Measurements from ENCODE around the gene COX7A2L. TPM values are rescaled to one million over a fixed set of nuclear protein-coding genes. Genes with fewer than 3 reads are reported as not detected.

Gene COX7A2L
- total RNA-seq, 1 donor = 181 TPM

DNA sequence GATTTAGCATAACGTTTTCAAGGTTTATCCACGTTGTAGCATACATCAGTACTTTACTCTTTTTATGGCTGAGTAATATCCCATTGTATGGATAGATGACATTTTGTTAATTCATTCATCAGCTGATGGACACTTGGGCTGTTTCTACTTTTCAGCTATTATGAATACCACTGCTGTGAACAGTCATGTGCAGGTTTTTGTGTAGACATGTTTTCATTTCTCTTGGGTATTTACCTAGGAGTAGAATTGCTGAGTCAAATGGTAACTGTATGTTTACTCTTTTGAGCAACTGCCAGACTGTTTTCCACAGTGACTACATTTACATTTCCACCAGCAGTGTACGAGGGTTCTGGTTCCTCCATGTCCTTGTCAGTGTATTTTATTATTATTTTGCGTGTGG lies 33.9 kb downstream of the COX7A2L start:
- no peak overlapping the region for H3K4me3 ChIP-seq (ENCODE audit: low read depth, low read length)
- TF ChIP-seq, protein P1, sequence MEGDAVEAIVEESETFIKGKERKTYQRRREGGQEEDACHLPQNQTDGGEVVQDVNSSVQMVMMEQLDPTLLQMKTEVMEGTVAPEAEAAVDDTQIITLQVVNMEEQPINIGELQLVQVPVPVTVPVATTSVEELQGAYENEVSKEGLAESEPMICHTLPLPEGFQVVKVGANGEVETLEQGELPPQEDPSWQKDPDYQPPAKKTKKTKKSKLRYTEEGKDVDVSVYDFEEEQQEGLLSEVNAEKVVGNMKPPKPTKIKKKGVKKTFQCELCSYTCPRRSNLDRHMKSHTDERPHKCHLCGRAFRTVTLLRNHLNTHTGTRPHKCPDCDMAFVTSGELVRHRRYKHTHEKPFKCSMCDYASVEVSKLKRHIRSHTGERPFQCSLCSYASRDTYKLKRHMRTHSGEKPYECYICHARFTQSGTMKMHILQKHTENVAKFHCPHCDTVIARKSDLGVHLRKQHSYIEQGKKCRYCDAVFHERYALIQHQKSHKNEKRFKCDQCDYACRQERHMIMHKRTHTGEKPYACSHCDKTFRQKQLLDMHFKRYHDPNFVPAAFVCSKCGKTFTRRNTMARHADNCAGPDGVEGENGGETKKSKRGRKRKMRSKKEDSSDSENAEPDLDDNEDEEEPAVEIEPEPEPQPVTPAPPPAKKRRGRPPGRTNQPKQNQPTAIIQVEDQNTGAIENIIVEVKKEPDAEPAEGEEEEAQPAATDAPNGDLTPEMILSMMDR (IDR thresholded peaks at IDR 0.05; ENCODE audit: insufficient read depth, low read length) = no peak
- no peak for DNase-seq (ENCODE audit: low read depth)

DNA sequence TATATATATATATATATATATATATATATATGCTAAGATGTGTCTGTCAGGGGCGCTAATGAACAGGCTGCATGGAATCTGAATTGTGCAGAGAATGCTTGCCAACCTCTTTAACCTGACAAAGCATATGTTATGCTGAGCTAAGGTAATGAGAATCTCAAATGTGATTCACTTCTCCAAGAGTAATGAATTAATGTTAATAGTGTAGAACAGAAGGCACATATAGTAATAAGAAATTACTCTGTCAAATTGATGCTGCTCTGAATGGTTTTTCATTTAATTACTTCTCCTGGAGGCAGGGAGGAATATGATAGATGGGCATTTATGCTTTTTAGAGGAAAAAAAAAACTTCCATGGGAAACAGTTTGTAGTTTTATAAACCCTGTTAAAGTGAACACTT lies 35.4 kb downstream of the COX7A2L start:
- no peak for DNase-seq (ENCODE audit: low read depth)
- TF ChIP-seq, protein P1 (IDR thresholded peaks at IDR 0.05; ENCODE audit: insufficient read depth, low read length) = no peak
- no peak overlapping the region for H3K4me3 ChIP-seq (ENCODE audit: low read depth, low read length)

DNA sequence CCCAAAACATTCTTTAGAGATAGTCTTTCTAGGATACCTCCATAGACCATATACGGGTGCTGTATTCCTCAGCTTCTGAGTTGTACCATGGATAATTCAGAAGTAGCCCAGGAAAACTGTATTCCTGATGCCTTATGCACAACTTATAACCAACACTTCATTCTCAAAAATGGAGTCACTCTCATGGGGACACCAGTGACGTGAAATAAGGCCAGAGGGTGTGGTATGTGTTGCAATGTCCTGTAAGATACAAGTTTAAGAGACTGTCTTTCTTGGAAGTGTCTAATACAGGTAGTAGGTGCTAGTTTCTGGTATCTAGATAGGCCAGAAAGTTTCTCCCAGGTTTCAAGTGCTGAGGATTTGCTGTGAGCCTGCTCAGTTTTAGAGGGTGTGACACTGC lies 36.1 kb downstream of the COX7A2L start:
- H3K4me3 ChIP-seq (ENCODE audit: low read depth, low read length) = no peak overlapping the region
- DNase-seq (ENCODE audit: low read depth) = no peak
- TF ChIP-seq, protein P1 (IDR thresholded peaks at IDR 0.05; ENCODE audit: insufficient read depth, low read length) = no peak

DNA sequence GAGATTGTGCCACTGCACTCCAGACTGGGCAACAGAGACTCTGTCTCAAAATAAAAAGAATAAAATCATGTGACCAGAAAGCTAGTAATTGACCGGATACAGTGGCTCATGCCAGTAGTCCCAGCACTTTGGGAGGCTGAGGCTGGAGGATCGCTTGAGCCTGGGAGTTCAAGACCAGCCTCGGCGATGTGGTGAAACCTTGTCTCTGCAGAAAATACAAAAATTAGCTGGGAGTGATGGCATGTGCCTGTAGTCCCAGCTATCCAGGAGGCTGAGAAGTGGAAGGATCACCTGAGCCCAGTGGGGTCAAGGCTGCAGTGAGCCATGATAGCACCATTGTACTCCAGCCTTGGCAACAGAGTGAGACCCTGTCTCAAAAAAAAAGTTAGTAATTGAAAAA lies 36.8 kb downstream of the COX7A2L start:
- TF ChIP-seq, protein P1 (IDR thresholded peaks at IDR 0.05; ENCODE audit: insufficient read depth, low read length) = no peak
- no peak for DNase-seq (ENCODE audit: low read depth)
- H3K4me3 ChIP-seq (ENCODE audit: low read depth, low read length) = no peak overlapping the region

DNA sequence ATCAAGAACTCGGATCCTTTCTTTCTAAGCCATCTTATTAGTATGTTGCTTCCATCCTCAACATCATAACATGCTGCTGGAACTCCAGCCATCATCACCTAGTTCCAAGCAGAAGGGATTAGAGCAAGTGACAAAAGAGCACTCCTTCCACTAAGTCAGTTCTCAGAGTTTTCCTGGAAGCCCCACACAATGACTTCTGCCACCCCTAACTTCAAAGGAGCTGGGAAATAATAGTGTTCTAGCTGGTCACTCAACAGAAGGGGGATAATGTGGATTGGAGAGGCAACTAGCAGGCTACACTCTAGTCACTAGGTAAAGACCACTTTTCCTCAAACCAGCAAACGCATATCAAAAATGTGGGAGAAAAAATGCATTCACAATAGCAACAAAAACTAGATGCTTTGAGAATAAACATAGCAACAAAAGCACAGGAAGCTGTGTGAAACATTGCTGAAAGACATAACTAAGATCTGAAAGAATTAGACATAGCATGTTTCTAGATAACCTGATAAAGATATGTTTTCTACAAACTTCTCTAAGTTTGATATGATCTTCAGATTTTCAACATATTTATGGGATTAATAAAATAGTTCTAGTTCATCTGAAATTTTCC lies 39.5 kb downstream of the COX7A2L start:
- DNase-seq (ENCODE audit: low read depth) = no peak
- TF ChIP-seq, protein P1 (IDR thresholded peaks at IDR 0.05; ENCODE audit: insufficient read depth, low read length) = no peak
- no peak overlapping the region for H3K4me3 ChIP-seq (ENCODE audit: low read depth, low read length)

DNA sequence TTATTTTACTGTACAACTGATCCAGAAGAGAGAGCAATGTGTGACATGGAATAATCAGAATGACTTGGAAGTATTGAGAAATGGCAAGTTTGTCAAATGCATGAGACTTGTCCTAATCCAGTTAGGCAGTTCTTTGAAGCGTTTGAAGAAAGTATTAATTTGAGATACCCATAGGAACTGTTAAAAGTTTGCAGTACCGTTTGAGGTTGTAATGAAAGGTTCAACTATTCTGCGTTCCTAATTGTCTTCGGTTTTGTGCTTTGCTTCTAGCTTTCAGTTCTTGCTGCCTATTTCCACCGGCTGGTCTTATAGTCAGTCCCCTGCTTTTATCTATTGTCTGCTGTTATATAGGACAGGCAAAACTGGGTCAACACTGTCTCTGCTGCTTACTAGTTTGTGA lies 41.8 kb downstream of the COX7A2L start:
- H3K4me3 ChIP-seq (ENCODE audit: low read depth, low read length) = no peak overlapping the region
- no peak for DNase-seq (ENCODE audit: low read depth)
- TF ChIP-seq, protein P1 (IDR thresholded peaks at IDR 0.05; ENCODE audit: insufficient read depth, low read length) = no peak

DNA sequence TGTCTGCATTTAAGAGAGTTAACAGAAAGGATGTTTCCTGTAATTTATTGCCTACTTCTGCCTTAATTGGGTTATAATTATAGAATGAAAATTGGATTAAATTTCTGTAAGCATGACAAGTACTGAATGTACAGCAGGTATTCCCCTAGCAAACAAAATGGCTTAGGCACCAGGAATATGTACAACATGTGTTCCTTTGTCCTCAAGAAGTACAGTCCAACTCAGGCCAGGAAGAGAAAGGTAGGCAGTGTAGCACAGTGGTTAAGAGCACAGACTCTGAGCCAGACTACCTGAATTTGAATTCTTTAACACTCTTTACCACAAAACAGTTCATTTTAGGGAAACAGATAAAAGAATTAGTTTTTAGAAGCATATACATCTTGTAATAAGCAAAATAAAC lies 43.1 kb downstream of the COX7A2L start:
- TF ChIP-seq, protein P1 (IDR thresholded peaks at IDR 0.05; ENCODE audit: insufficient read depth, low read length) = no peak
- H3K4me3 ChIP-seq (ENCODE audit: low read depth, low read length) = no peak overlapping the region
- no peak for DNase-seq (ENCODE audit: low read depth)
